ENCODE measurements around the gene C1QTNF2. TPM values are rescaled to one million over a fixed set of nuclear protein-coding genes. Genes with fewer than 3 reads are reported as not detected.

C1QTNF2 gene
- polyA plus RNA-seq, 1 donor (not counting 4 experiments of a cell fraction or from before 2014, with no cell fraction given) = 0.07 TPM

DNA sequence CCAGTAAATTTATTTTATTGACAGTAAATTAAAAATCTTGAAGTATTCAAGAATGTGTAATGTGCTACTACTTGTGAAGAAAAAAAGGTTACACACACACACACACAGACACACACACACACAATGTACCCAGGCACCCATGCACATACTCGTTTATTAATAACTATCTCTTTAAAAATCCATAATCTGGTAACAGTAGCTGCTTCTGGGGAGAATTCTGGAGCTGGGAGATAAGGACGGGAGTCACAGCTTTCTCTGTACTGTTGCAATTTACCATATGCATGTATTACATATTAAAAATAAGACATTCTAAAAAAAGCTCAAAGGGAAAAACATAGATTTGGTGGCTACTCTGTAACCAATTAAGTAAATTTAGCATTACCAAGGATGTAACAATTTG, 7.9 kb upstream of the C1QTNF2 start:
- no peak overlapping the region for H2AFZ ChIP-seq (ENCODE audit: control insufficient read depth, low read length)
- H3K27me3 ChIP-seq (ENCODE audit: control insufficient read depth, extremely low read depth, insufficient read depth, low read length) = peaks cover 11% of the 10 kb centered on the region
- DNase-seq (ENCODE audit: low read depth, low spot score) (no peak), FAIRE-seq (no peak)
- no peaks in the 10 kb centered on the region for H3K4me1 ChIP-seq (ENCODE audit: control insufficient read depth, extremely low read depth, insufficient read depth, low read length)
- no peaks in the 10 kb centered on the region for H4K20me1 ChIP-seq (ENCODE audit: control insufficient read depth, extremely low read depth, insufficient read depth, low read length)
- no peak overlapping the region for H3K4me3 ChIP-seq (ENCODE audit: control insufficient read depth in 2 of 3, extremely low read depth in 1 of 3, insufficient read depth in 2 of 3, low read depth in 1 of 3, low read length in 3 of 3)
- H3K27ac ChIP-seq (ENCODE audit: control insufficient read depth, insufficient read depth, low read length) = no peak overlapping the region
- no peak overlapping the region for H3K9ac ChIP-seq (ENCODE audit: control insufficient read depth, extremely low read depth, insufficient read depth, low read length)
- no peak overlapping the region for H3K4me2 ChIP-seq (ENCODE audit: control insufficient read depth, extremely low read depth, insufficient read depth, low read depth, low read length)
- TF ChIP-seq, protein P1, sequence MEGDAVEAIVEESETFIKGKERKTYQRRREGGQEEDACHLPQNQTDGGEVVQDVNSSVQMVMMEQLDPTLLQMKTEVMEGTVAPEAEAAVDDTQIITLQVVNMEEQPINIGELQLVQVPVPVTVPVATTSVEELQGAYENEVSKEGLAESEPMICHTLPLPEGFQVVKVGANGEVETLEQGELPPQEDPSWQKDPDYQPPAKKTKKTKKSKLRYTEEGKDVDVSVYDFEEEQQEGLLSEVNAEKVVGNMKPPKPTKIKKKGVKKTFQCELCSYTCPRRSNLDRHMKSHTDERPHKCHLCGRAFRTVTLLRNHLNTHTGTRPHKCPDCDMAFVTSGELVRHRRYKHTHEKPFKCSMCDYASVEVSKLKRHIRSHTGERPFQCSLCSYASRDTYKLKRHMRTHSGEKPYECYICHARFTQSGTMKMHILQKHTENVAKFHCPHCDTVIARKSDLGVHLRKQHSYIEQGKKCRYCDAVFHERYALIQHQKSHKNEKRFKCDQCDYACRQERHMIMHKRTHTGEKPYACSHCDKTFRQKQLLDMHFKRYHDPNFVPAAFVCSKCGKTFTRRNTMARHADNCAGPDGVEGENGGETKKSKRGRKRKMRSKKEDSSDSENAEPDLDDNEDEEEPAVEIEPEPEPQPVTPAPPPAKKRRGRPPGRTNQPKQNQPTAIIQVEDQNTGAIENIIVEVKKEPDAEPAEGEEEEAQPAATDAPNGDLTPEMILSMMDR (optimal IDR thresholded peaks at IDR 0.05 in 1 of 3, IDR thresholded peaks at IDR 0.05 in 1 of 3, conservative IDR thresholded peaks at IDR 0.05 in 1 of 3; ENCODE audit: extremely low read depth in 1 of 3, insufficient read depth in 2 of 3, low read length in 3 of 3) = no peak
- TF ChIP-seq EZH2 (IDR thresholded peaks at IDR 0.05; ENCODE audit: low read length) = no peak
- H3K79me2 ChIP-seq (ENCODE audit: control insufficient read depth, insufficient read depth, low read length) = no peaks in the 10 kb centered on the region
- no peaks in the 10 kb centered on the region for H3K9me3 ChIP-seq (ENCODE audit: control insufficient read depth, low read depth, low read length)
- dilution Hi-C loops (cut with MboI; ENCODE audit: extremely low pct_ligation_motif_present, low sequenced_read_pairs) = no loop called here
- no peaks in the 10 kb centered on the region for H3K9me1 ChIP-seq (ENCODE audit: control insufficient read depth, extremely low read depth, insufficient read depth, low read length)
- H3K36me3 ChIP-seq (ENCODE audit: control insufficient read depth in 2 of 2, extremely low read depth in 1 of 2, insufficient read depth in 2 of 2, low read length in 2 of 2) = no peaks in the 10 kb centered on the region

DNA sequence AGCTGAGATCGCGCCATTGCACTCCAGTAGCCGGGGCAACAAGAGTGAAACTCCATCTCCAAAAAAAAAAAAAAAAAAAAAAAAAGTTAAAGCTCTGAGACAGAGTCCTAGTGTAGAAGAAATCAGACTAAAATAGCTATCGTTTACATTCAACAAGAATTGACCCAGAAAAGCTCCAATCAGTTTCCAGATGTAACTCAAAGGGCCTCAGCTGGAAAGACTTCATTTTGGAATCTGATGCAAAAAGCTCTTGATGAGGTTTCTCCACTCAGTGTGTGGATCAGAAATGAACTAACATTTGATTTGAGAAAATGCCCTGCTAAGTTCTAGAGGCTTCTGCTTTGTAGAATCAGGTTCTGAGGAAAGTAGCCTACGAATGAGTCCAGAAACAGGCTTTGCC, 7.2 kb upstream of the C1QTNF2 start:
- TF ChIP-seq, protein P1 (optimal IDR thresholded peaks at IDR 0.05 in 1 of 3, IDR thresholded peaks at IDR 0.05 in 1 of 3, conservative IDR thresholded peaks at IDR 0.05 in 1 of 3; ENCODE audit: extremely low read depth in 1 of 3, insufficient read depth in 2 of 3, low read length in 3 of 3) = no peak
- TF ChIP-seq EZH2 (IDR thresholded peaks at IDR 0.05; ENCODE audit: low read length) = no peak
- no peaks in the 10 kb centered on the region for H4K20me1 ChIP-seq (ENCODE audit: control insufficient read depth, extremely low read depth, insufficient read depth, low read length)
- H3K9me1 ChIP-seq (ENCODE audit: control insufficient read depth, extremely low read depth, insufficient read depth, low read length) = no peaks in the 10 kb centered on the region
- no peaks in the 10 kb centered on the region for H3K4me1 ChIP-seq (ENCODE audit: control insufficient read depth, extremely low read depth, insufficient read depth, low read length)
- dilution Hi-C loops (cut with MboI; ENCODE audit: extremely low pct_ligation_motif_present, low sequenced_read_pairs) = no loop called here
- DNase-seq (ENCODE audit: low read depth, low spot score) (no peak), FAIRE-seq (no peak)
- no peak overlapping the region for H3K4me3 ChIP-seq (ENCODE audit: control insufficient read depth in 2 of 3, extremely low read depth in 1 of 3, insufficient read depth in 2 of 3, low read depth in 1 of 3, low read length in 3 of 3)
- peaks cover 11% of the 10 kb centered on the region for H3K27me3 ChIP-seq (ENCODE audit: control insufficient read depth, extremely low read depth, insufficient read depth, low read length)
- no peaks in the 10 kb centered on the region for H3K36me3 ChIP-seq (ENCODE audit: control insufficient read depth in 2 of 2, extremely low read depth in 1 of 2, insufficient read depth in 2 of 2, low read length in 2 of 2)
- H3K27ac ChIP-seq (ENCODE audit: control insufficient read depth, insufficient read depth, low read length) = no peak overlapping the region
- H2AFZ ChIP-seq (ENCODE audit: control insufficient read depth, low read length) = no peak overlapping the region
- no peaks in the 10 kb centered on the region for H3K9me3 ChIP-seq (ENCODE audit: control insufficient read depth, low read depth, low read length)
- H3K9ac ChIP-seq (ENCODE audit: control insufficient read depth, extremely low read depth, insufficient read depth, low read length) = no peak overlapping the region
- no peaks in the 10 kb centered on the region for H3K79me2 ChIP-seq (ENCODE audit: control insufficient read depth, insufficient read depth, low read length)
- H3K4me2 ChIP-seq (ENCODE audit: control insufficient read depth, extremely low read depth, insufficient read depth, low read depth, low read length) = no peak overlapping the region
